ENCODE results near the gene LSM14B. TPM values are rescaled to one million over a fixed set of nuclear protein-coding genes. Genes with fewer than 3 reads are reported as not detected.

The LSM14B gene
- total and polyA plus RNA-seq, 8 donors, result 36.0 to 62.3 (median 58.5) TPM

GRCh38 chr20:62134735-62135231 lies 12.5 kb downstream of the LSM14B start:
- Histone ChIP-seq H3K27ac (peak overlapping the region in 1 of 2 donors; percentile 74), H3K4me3 (no peak overlapping the region), H3K9me3 (no peaks in the 10 kb centered on the region), H3K36me3 (peaks cover 10 to 100% of the 10 kb centered on the region in 2 donors), H3K27me3 (no peaks in the 10 kb centered on the region), H3K4me1 (peaks cover 0 to 54% of the 10 kb centered on the region in 2 donors)
- ATAC-seq (peak; percentile 11), DNase-seq (peak in 1 of 4 donors; percentile 69)
- intact Hi-C loops (cut with DNase I), result loop anchor here in 1 of 2 donors (5.0 kb wide), 1 partner anchor 122 kb away; no protein-coding TSS in a partner anchor
- no peak for TF ChIP-seq CTCF (IDR thresholded peaks at IDR 0.05)

- no peaks in the 10 kb centered on the region for H3K9me3 ChIP-seq
- peak overlapping the region in 1 of 2 donors; percentile 74 for H3K27ac ChIP-seq
- ATAC-seq (no peak), DNase-seq (no peak)
- intact Hi-C loops (cut with DNase I), result loop anchor here in 1 of 2 donors (5.0 kb wide), 1 partner anchor 123 kb away; no protein-coding TSS in a partner anchor
- H3K4me3 ChIP-seq, result no peak overlapping the region
- H3K27me3 ChIP-seq, result no peaks in the 10 kb centered on the region
- TF ChIP-seq CTCF (IDR thresholded peaks at IDR 0.05), result no peak
- peaks cover 10 to 100% of the 10 kb centered on the region in 2 donors for H3K36me3 ChIP-seq
- peaks cover under 1 to 63% of the 10 kb centered on the region in 2 donors for H3K4me1 ChIP-seq
Observed at GRCh38 chr20:62135573-62136266, 13.4 kb downstream of the LSM14B start.

- peak overlapping the region in 1 of 2 donors; percentile 2 for H3K27ac ChIP-seq
- no peaks in the 10 kb centered on the region for H3K27me3 ChIP-seq
- peaks cover 6 to 71% of the 10 kb centered on the region in 2 donors for H3K4me1 ChIP-seq
- intact Hi-C loops (cut with DNase I), result loop anchor here in 1 of 2 donors (5.0 kb wide), 1 partner anchor 124 kb away; no protein-coding TSS in a partner anchor
- H3K9me3 ChIP-seq, result no peaks in the 10 kb centered on the region
- DNase-seq (peak in 2 of 4 donors; percentile 42 to 75), ATAC-seq (peak; percentile 71)
- TF ChIP-seq CTCF (IDR thresholded peaks at IDR 0.05), result peak; percentile 47 to 68
- peaks cover 10 to 95% of the 10 kb centered on the region in 2 donors for H3K36me3 ChIP-seq
- H3K4me3 ChIP-seq, result no peak overlapping the region
Observed at GRCh38 chr20:62136283-62137091, 14.2 kb downstream of the LSM14B start.

- H3K27ac ChIP-seq, result no peak overlapping the region
- ATAC-seq, result no peak
- H3K9me3 ChIP-seq, result no peaks in the 10 kb centered on the region
- H3K4me1 ChIP-seq, result peaks cover 6 to 72% of the 10 kb centered on the region in 2 donors
- peak in 1 of 2 donors; percentile 11 for TF ChIP-seq CTCF (IDR thresholded peaks at IDR 0.05)
- no peaks in the 10 kb centered on the region for H3K27me3 ChIP-seq
- H3K36me3 ChIP-seq, result peaks cover 10 to 89% of the 10 kb centered on the region in 2 donors
- no peak for DNase-seq
- H3K4me3 ChIP-seq, result no peak overlapping the region
- intact Hi-C loops (cut with DNase I), result loop anchor here in 1 of 2 donors (5.0 kb wide), 1 partner anchor 125 kb away; no protein-coding TSS in a partner anchor
Observed at GRCh38 chr20:62137092-62137384, 14.8 kb downstream of the LSM14B start.
